SU-DHL-6 (cell line): Measurements from ENCODE around the gene COPG1.

Experiments used
- EZH2phosphoT487 ChIP-seq: fragments of 200-600 bp; sonication (generic), shearing (Covaris generic); conservative IDR thresholded peaks from 2 replicates; pipeline ENCODE4 v1.6.1; 2018; ENCODE audit warnings: mild to moderate bottlenecking, antibody characterized with exemption, low read length, moderate library complexity, mixed read lengths
- TF ChIP-seq, protein P1 (sequence below): fragments of 200-600 bp; sonication (generic); IDR thresholded peaks from one replicate; pipeline ENCODE4 v1.5.1; 2017; ENCODE audit warnings: antibody characterized with exemption, mild to moderate bottlenecking, low read length, moderate library complexity; ENCODE audit not compliant: insufficient read depth, poor library complexity, severe bottlenecking

DNA sequence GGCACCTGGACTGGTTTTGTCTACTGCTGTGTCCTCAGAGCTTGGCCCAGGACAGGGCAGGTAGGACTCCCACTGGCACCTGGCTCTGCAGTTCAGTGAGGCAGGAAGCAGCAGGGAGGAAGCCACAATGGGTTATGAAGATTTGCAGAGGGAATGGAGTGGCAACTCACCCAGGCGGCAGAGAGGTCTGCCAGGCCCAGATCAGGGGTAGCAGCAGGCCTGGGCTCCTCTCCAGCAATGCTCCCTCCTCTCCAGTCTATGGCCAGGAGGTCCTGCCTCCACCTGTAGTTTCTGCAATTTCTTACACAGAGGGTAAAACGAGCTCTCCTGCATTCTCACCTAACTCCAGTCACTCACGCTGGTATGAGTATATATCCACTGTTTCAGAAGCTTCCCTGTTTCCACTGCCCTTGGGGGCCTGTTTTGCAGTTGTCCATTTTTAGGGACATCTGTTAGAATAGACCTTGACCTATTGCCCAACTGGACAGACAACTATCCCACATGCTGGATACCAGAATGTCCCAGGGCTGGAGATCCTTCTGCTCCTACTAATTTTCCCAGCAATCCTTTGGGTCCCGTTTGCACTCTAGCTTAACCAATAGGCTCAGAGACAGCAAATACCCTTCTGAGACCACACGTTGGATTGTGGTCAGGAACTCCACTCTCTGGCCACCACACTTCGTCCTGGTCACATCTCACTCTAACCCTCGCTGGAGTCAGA lies 64.4 kb downstream of the COPG1 start:
- TF ChIP-seq, protein P1, sequence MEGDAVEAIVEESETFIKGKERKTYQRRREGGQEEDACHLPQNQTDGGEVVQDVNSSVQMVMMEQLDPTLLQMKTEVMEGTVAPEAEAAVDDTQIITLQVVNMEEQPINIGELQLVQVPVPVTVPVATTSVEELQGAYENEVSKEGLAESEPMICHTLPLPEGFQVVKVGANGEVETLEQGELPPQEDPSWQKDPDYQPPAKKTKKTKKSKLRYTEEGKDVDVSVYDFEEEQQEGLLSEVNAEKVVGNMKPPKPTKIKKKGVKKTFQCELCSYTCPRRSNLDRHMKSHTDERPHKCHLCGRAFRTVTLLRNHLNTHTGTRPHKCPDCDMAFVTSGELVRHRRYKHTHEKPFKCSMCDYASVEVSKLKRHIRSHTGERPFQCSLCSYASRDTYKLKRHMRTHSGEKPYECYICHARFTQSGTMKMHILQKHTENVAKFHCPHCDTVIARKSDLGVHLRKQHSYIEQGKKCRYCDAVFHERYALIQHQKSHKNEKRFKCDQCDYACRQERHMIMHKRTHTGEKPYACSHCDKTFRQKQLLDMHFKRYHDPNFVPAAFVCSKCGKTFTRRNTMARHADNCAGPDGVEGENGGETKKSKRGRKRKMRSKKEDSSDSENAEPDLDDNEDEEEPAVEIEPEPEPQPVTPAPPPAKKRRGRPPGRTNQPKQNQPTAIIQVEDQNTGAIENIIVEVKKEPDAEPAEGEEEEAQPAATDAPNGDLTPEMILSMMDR: no peak
- TF ChIP-seq EZH2phosphoT487: no peak
